Esophagus squamous epithelium (tissue), 5 donors: ENCODE results near the gene DNAJC1. TPM values are rescaled to one million over a fixed set of nuclear protein-coding genes. Genes with fewer than 3 reads are reported as not detected.

ENCODE experiments used
- DNase-seq: peaks from one replicate; lab custom pipeline; 2025; lab: John Stamatoyannopoulos, UW
- H3K27ac ChIP-seq, 4 donors: fragments of 200-600 bp; sonication (generic); one replicate each; pipeline ENCODE4 v1.5.1; 2016 to 2019; ENCODE audit warnings: mild to moderate bottlenecking in 1 of 4
- H3K27me3 ChIP-seq, 4 donors: fragments of 200-600 bp; sonication (generic); 1 replicate in 3 of 4; 2 replicates in 1 of 4; pipeline versions ENCODE4 v1.5.1 to v1.6.0; 2017 to 2021; ENCODE audit warnings: antibody characterized with exemption in 1 of 4
- H3K36me3 ChIP-seq, 3 donors: fragments of 200-600 bp; sonication (generic); one replicate each; pipeline ENCODE4 v1.5.1; 2016 to 2019
- H3K4me1 ChIP-seq, 3 donors: fragments of 200-600 bp; sonication (generic); one replicate each; pipeline ENCODE4 v1.5.1; 2017 to 2019
- H3K4me3 ChIP-seq, 4 donors: fragments of 200-600 bp; sonication (generic); 1 replicate in 3 of 4; 2 replicates in 1 of 4; pipeline ENCODE4 v1.5.1; 2016 to 2019; ENCODE audit warnings: mild to moderate bottlenecking in 2 of 4, moderate library complexity in 1 of 4
- H3K9me3 ChIP-seq, 3 donors: fragments of 200-600 bp; sonication (generic); one replicate each; pipeline ENCODE4 v1.5.1; 2016 to 2019
- CTCF ChIP-seq, 6 experiments: fragments of 450-650 bp in 4 of 6; fragments of 200-600 bp in 2 of 6; sonication (generic) in 2 of 6; IDR thresholded peaks; one replicate each; pipeline ENCODE4 v1.5.1; 2016 to 2019; ENCODE audit warnings: antibody characterized with exemption in 6 of 6, mild to moderate bottlenecking in 4 of 6, moderate library complexity in 4 of 6
- POLR2A ChIP-seq, 4 donors: fragments of 450-650 bp; IDR thresholded peaks; one replicate each; pipeline ENCODE4 v1.6.1; 2017; ENCODE audit warnings: antibody characterized with exemption in 4 of 4, mild to moderate bottlenecking in 4 of 4, moderate library complexity in 3 of 4
- whole genome bisulfite sequencing, 2 donors: methylation state at CpG; one replicate each; pipeline ENCODE4 v1.1.5; 2018; 5-methylcytosine and 5-hydroxymethylcytosine counted together
- intact Hi-C: fragments of 100-400 bp; cut with DNase I; formaldehyde crosslinking; loops from one replicate; pipeline ENCODE4 v1.15.0; 2022
- total RNA-seq, 4 donors: library from RNA; depleted of rRNA; stranded (reverse); fragments of >200 nt; gene quantifications; one replicate each; pipeline ENCODE4 v1.1.0, GENCODE V29; 2016
- donor health status: DM: yes; HTN: yes; CAD: no.

DNAJC1 gene
- total RNA-seq, 4 donors from 2014 or later: 36.1 to 84.8 (median 43.6) TPM

GRCh38 chr10:22005763-22006162 lies 2.2 kb upstream of the DNAJC1 start:
- Histone ChIP-seq H3K4me3 (no peak overlapping the region), H3K36me3 (no peaks in the 10 kb centered on the region), H3K9me3 (no peaks in the 10 kb centered on the region), H3K4me1 (peaks cover 4 to 22% (median 13%) of the 10 kb centered on the region in 3 donors), H3K27ac (no peak overlapping the region), H3K27me3 (no peaks in the 10 kb centered on the region)
- intact Hi-C loops: loop anchor here (10.0 kb wide), 1 partner anchor 319 kb away; the partner anchor contains the start of gene BMI1
- TF ChIP-seq POLR2A (IDR thresholded peaks at IDR 0.05) (no peak), CTCF (IDR thresholded peaks at IDR 0.05) (no peak)
- 76 to 80% methylated on average over 2 of the region's 2 CpGs for WGBS, 2 donors
- DNase-seq: no peak

GRCh38 chr10:22003964-22004281 lies 393 bp upstream of the DNAJC1 start:
- Histone ChIP-seq H3K4me3 (peak overlapping the region; percentile 77 to 97 (median 84)), H3K27ac (peak overlapping the region; percentile 92 to 99 (median 96))
- intact Hi-C loops: loop anchor here (10.0 kb wide), 1 partner anchor 321 kb away; the partner anchor contains the start of gene BMI1

GRCh38 chr10:22002591-22003176 lies 846 bp downstream of the DNAJC1 start:
- intact Hi-C loops: loop anchor here (10.0 kb wide), 1 partner anchor 322 kb away; the partner anchor contains the start of gene BMI1
- 1% methylated on average over 17 to 20 of the region's 21 CpGs for WGBS, 2 donors
- peaks cover 9 to 31% (median 13%) of the 10 kb centered on the region in 3 donors for H3K4me1 ChIP-seq
- H3K4me3 ChIP-seq: peak overlapping the region; percentile 77 to 97 (median 84)
- H3K36me3 ChIP-seq: no peaks in the 10 kb centered on the region
- H3K9me3 ChIP-seq: no peaks in the 10 kb centered on the region
- H3K27ac ChIP-seq: peak overlapping the region; percentile 92 to 99 (median 96)
- TF ChIP-seq POLR2A (IDR thresholded peaks at IDR 0.05) (no peak), CTCF (IDR thresholded peaks at IDR 0.05) (no peak)
- no peaks in the 10 kb centered on the region for H3K27me3 ChIP-seq
- no peak for DNase-seq

More at GRCh38 chr10:22003964-22004281, 393 bp upstream of the DNAJC1 start:
- DNase-seq: no peak
- Histone ChIP-seq H3K27me3 (no peaks in the 10 kb centered on the region), H3K9me3 (no peaks in the 10 kb centered on the region), H3K4me1 (peaks cover 9 to 31% (median 13%) of the 10 kb centered on the region in 3 donors), H3K36me3 (no peaks in the 10 kb centered on the region)
- TF ChIP-seq POLR2A (IDR thresholded peaks at IDR 0.05): no peak
- TF ChIP-seq CTCF (IDR thresholded peaks at IDR 0.05): peak in 1 of 6 experiments; percentile 2
- WGBS, 2 donors: 0% methylated on average over 1 to 2 of the region's 2 CpGs

GRCh38 chr10:21995557-21995956 lies 8.0 kb downstream of the DNAJC1 start:
- DNase-seq: no peak
- intact Hi-C loops: loop anchor here (5.0 to 10.0 kb wide), 2 partner anchors 429 to 997 kb away; no protein-coding TSS in a partner anchor
- Histone ChIP-seq H3K4me3 (no peak overlapping the region), H3K4me1 (peaks cover 0 to 6% (median 3%) of the 10 kb centered on the region in 3 donors), H3K9me3 (no peaks in the 10 kb centered on the region), H3K27me3 (no peaks in the 10 kb centered on the region), H3K36me3 (no peaks in the 10 kb centered on the region), H3K27ac (peak overlapping the region in 3 of 4 donors; percentile 42 to 51 (median 45))
- 60 to 68% methylated on average over 2 of the region's 2 CpGs for WGBS, 2 donors
- TF ChIP-seq CTCF (IDR thresholded peaks at IDR 0.05): no peak

- 51 to 55% methylated on average over 7 of the region's 7 CpGs for WGBS, 2 donors
- no peaks in the 10 kb centered on the region for H3K27me3 ChIP-seq
- no peaks in the 10 kb centered on the region for H3K9me3 ChIP-seq
- intact Hi-C loops: loop anchor here (10.0 kb wide), 1 partner anchor 431 kb away; no protein-coding TSS in a partner anchor
- H3K36me3 ChIP-seq: no peaks in the 10 kb centered on the region
- H3K4me3 ChIP-seq: no peak overlapping the region
- H3K27ac ChIP-seq: no peak overlapping the region
- DNase-seq: no peak
- TF ChIP-seq CTCF (IDR thresholded peaks at IDR 0.05): peak in 5 of 6 experiments; percentile 32 to 71 (median 54)
- no peak for TF ChIP-seq POLR2A (IDR thresholded peaks at IDR 0.05)
- H3K4me1 ChIP-seq: peaks cover 0 to 10% (median 0%) of the 10 kb centered on the region in 3 donors
Measured at GRCh38 chr10:21993360-21994001, 10.0 kb downstream of the DNAJC1 start.
